SK-N-SH treated with all-trans-retinoic acid at 6 μM for 48 hours (cell line): ENCODE results near the gene PHLDA2.

Experiments
- ARNTL ChIP-seq: fragments of 450-650 bp; formaldehyde crosslinking; IDR thresholded peaks from 2 replicates; pipeline ENCODE4 v1.5.0; 2020; ENCODE audit warnings: low read depth, mild to moderate bottlenecking, moderate library complexity, borderline replicate concordance
- BACH2 ChIP-seq: fragments of 250-450 bp; sonication (Bioruptor Pico); IDR thresholded peaks from 2 replicates; pipeline ENCODE4 v1.9.0; 2021; ENCODE audit warnings: mild to moderate bottlenecking, borderline replicate concordance
- CSDC2 ChIP-seq: fragments of 250-450 bp; sonication (Bioruptor Pico); IDR thresholded peaks from 2 replicates; pipeline ENCODE4 v1.5.0; 2020; ENCODE audit warnings: mild to moderate bottlenecking, moderate library complexity
- OSR1 ChIP-seq: fragments of 250-450 bp; sonication (Bioruptor Pico); IDR thresholded peaks from 2 replicates; pipeline ENCODE4 v1.8.0; 2022; ENCODE audit warnings: moderate library complexity, mild to moderate bottlenecking, inconsistent platforms
- POU6F1 ChIP-seq: fragments of 250-450 bp; sonication (Bioruptor Pico); IDR thresholded peaks from 2 replicates; pipeline ENCODE4 v1.8.0; 2021; ENCODE audit warnings: low read depth, mild to moderate bottlenecking, moderate library complexity, borderline replicate concordance
- RARB ChIP-seq: fragments of 250-450 bp; sonication (Bioruptor Pico); IDR thresholded peaks from 2 replicates; pipeline ENCODE4 v1.8.0; 2021; ENCODE audit warnings: mild to moderate bottlenecking, moderate library complexity
- TOX ChIP-seq: fragments of 250-450 bp; sonication (Bioruptor Pico); IDR thresholded peaks from 2 replicates; pipeline ENCODE4 v1.8.0; 2021; ENCODE audit warnings: mild to moderate bottlenecking, moderate library complexity, borderline replicate concordance
- TSHZ2 ChIP-seq: fragments of 250-450 bp; sonication (Bioruptor Pico); IDR thresholded peaks from 2 replicates; pipeline ENCODE4 v1.5.0; 2020; ENCODE audit warnings: mild to moderate bottlenecking, moderate library complexity
- ZC3H10 ChIP-seq: fragments of 250-450 bp; sonication (Bioruptor Pico); IDR thresholded peaks from 2 replicates; pipeline ENCODE4 v1.5.1; 2021; ENCODE audit warnings: mild to moderate bottlenecking, moderate library complexity
- ZFP3 ChIP-seq: fragments of 250-450 bp; sonication (Bioruptor Pico); IDR thresholded peaks from 2 replicates; pipeline ENCODE4 v1.5.0; 2020; ENCODE audit warnings: mild to moderate bottlenecking, moderate library complexity
- ZFP30 ChIP-seq: fragments of 450-650 bp; formaldehyde crosslinking; IDR thresholded peaks from 2 replicates; pipeline ENCODE4 v1.5.0; 2022; ENCODE audit warnings: mild to moderate bottlenecking, moderate library complexity
- TF ChIP-seq, protein P1 (sequence below): fragments of 250-450 bp; sonication (Bioruptor Pico); IDR thresholded peaks from 2 replicates; pipeline ENCODE4 v1.8.0; 2020; ENCODE audit warnings: mild to moderate bottlenecking, moderate library complexity, borderline replicate concordance
- TF ChIP-seq, protein P2 (sequence below): fragments of 250-450 bp; sonication (Bioruptor Pico); IDR thresholded peaks from 2 replicates; pipeline ENCODE4 v1.5.1; 2021; ENCODE audit warnings: mild to moderate bottlenecking, moderate library complexity

DNA sequence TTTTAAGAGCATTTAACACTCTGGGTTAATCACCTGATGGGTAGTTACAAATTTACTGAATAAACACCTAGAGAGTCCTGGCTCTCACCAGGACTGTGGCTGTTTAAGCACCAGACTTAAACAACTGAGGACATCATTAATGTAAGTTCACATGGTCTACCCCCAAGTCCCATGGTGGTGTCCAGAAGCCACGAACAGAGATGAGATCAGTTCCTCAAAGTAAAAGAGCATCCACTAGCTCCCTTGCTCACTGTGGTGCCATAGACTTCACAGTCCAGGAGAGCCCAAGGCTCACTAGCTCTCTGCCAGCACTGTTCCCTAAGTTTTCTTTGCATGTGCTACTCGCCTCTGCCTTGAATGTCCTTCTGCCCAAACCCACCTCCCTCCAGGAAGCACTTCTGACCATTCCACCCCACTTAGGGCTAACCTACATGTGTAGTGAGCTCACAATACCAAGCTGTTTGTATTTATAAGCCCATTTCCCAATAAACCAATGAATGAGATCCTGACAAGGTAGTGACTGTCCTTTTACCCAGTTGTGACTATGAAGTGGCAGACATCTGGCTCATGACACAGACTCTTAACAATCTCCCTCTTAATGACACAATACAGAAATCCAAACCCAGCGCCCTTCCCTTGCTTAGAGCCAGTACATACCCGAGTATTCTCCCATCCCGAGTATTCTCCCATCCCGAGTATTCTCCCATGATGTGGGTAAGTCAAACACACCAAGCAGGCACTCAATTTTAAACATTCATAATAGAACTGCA lies 47.3 kb upstream of the PHLDA2 start:
- TF ChIP-seq ZC3H10 (CRISPR knock-in tag), result no peak
- no peak for TF ChIP-seq ZFP30 (CRISPR knock-in tag)
- TF ChIP-seq POU6F1, result no peak
- TF ChIP-seq BACH2, result no peak
- TF ChIP-seq OSR1 (CRISPR knock-in tag), result no peak
- TF ChIP-seq ZFP3, result no peak
- no peak for TF ChIP-seq CSDC2 (CRISPR knock-in tag)
- no peak for TF ChIP-seq RARB
- TF ChIP-seq, protein P1, sequence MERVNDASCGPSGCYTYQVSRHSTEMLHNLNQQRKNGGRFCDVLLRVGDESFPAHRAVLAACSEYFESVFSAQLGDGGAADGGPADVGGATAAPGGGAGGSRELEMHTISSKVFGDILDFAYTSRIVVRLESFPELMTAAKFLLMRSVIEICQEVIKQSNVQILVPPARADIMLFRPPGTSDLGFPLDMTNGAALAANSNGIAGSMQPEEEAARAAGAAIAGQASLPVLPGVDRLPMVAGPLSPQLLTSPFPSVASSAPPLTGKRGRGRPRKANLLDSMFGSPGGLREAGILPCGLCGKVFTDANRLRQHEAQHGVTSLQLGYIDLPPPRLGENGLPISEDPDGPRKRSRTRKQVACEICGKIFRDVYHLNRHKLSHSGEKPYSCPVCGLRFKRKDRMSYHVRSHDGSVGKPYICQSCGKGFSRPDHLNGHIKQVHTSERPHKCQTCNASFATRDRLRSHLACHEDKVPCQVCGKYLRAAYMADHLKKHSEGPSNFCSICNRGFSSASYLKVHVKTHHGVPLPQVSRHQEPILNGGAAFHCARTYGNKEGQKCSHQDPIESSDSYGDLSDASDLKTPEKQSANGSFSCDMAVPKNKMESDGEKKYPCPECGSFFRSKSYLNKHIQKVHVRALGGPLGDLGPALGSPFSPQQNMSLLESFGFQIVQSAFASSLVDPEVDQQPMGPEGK (CRISPR knock-in tag), result no peak
- TF ChIP-seq TOX (CRISPR knock-in tag), result no peak
- TF ChIP-seq ARNTL, result no peak
- no peak for TF ChIP-seq TSHZ2
- TF ChIP-seq, protein P2, sequence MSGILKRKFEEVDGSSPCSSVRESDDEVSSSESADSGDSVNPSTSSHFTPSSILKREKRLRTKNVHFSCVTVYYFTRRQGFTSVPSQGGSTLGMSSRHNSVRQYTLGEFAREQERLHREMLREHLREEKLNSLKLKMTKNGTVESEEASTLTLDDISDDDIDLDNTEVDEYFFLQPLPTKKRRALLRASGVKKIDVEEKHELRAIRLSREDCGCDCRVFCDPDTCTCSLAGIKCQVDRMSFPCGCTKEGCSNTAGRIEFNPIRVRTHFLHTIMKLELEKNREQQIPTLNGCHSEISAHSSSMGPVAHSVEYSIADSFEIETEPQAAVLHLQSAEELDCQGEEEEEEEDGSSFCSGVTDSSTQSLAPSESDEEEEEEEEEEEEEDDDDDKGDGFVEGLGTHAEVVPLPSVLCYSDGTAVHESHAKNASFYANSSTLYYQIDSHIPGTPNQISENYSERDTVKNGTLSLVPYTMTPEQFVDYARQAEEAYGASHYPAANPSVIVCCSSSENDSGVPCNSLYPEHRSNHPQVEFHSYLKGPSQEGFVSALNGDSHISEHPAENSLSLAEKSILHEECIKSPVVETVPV (CRISPR knock-in tag), result no peak
